Lung (tissue), 12 donors: ENCODE measurements around the gene MRC2. TPM values are rescaled to one million over a fixed set of nuclear protein-coding genes. Genes with fewer than 3 reads are reported as not detected.

ENCODE experiments used
- ATAC-seq: fragments of 200-7000 bp; cut with Tn5 transposase; one replicate; pipeline ENCODE4 v1.9.1; 2020; ENCODE audit warnings: moderate number of reproducible peaks; ENCODE audit not compliant: insufficient read depth, low FRiP score
- DNase-seq, 3 donors: peaks; one replicate each; pipeline ENCODE4 v3.0.0-alpha.2; 2013 to 2017
- H3K27ac ChIP-seq, 2 donors: one replicate each; pipeline ENCODE4 v1.5.1; 2013; ENCODE audit warnings: mild to moderate bottlenecking in 2 of 2, moderate library complexity in 2 of 2, control low read depth in 1 of 2, inconsistent platforms in 1 of 2, low read depth in 1 of 2, low read length in 1 of 2
- H3K27me3 ChIP-seq, 3 donors: one replicate each; pipeline ENCODE4 v1.5.1; 2013; ENCODE audit warnings: low read length in 2 of 3; ENCODE audit not compliant: control insufficient read depth in 3 of 3, insufficient read depth in 3 of 3
- H3K36me3 ChIP-seq, 4 donors: one replicate each; pipeline ENCODE4 v1.5.1; 2013; ENCODE audit warnings: low read length in 4 of 4, mild to moderate bottlenecking in 1 of 4, moderate library complexity in 1 of 4; ENCODE audit not compliant: control insufficient read depth in 4 of 4, insufficient read depth in 4 of 4
- H3K4me1 ChIP-seq, 5 donors: one replicate each; pipeline ENCODE4 v1.5.1; 2013; ENCODE audit warnings: low read length in 5 of 5, mild to moderate bottlenecking in 2 of 5, moderate library complexity in 1 of 5; ENCODE audit not compliant: control insufficient read depth in 5 of 5, insufficient read depth in 5 of 5
- H3K4me3 ChIP-seq: one replicate; pipeline ENCODE4 v1.5.1; 2013; ENCODE audit warnings: mild to moderate bottlenecking, control low read depth, moderate library complexity
- H3K9ac ChIP-seq, 2 donors: one replicate each; pipeline ENCODE4 v1.5.1; 2013; ENCODE audit warnings: low read length in 2 of 2, control low read depth in 1 of 2; ENCODE audit not compliant: insufficient read depth in 1 of 2
- H3K9me3 ChIP-seq, 4 donors: one replicate each; pipeline ENCODE4 v1.5.1; 2013; ENCODE audit warnings: low read length in 3 of 4, mild to moderate bottlenecking in 1 of 4, moderate library complexity in 1 of 4; ENCODE audit not compliant: control insufficient read depth in 4 of 4, insufficient read depth in 3 of 4
- WGBS, 2 donors: extraction: QIAGEN DNeasy Blood & Tissue Kit; methylation state at CpG; one replicate each; pipeline ENCODE4 v1.1.7; 2013; 5-methylcytosine and 5-hydroxymethylcytosine counted together
- polyA plus RNA-seq, 2 donors: library from polyadenylated mRNA; stranded (reverse); fragments of 200-250 nt; gene quantifications; one replicate each; pipeline ENCODE4 v1.2.1, GENCODE V29; 2013
- total RNA-seq, 2 donors: library from RNA; depleted of rRNA in 1 of 2; stranded (reverse); fragments of >200 nt in 1 of 2; gene quantifications; one replicate each; pipeline ENCODE4 v1.2.1, GENCODE V29; 2014 to 2021
- TF ChIP-seq, protein P1 (sequence below): IDR thresholded peaks from 2 replicates; pipeline ENCODE4 v1.5.1; 2012; ENCODE audit warnings: mild to moderate bottlenecking; ENCODE audit errors: control extremely low read depth, extremely low read depth
- donor health status: control.
- donor health status: control.
- donor health status: Bipolar disorder and iron deficiency.
- donor health status: healthy.
- donor health status: DM: yes; HTN: yes; CAD: no.

Gene MRC2
- total and polyA plus RNA-seq, 4 donors = 15.9 to 82.3 (median 68.5) TPM

DNA sequence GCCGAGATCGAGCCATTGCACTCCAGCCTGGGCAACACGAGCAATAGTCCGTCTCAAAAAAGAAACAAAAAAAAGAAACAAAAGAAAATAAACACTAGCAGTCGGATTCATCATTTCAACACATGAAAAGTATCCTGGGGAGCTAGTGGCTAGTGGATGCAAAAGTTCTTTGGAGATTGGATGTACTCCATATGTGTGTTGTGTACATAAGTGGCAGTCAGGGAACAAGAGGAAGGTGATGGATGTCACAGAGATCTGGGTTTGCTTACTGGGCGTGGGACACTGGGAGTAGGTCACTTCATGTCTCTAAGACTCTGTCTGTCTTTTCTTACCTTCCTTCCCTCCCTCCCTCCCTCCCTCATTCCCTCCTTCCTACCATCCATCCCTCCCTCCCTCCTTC lies 35.4 kb downstream of the MRC2 start:
- Histone ChIP-seq H3K4me3 (no peak overlapping the region), H3K9ac (no peak overlapping the region), H3K27me3 (no peaks in the 10 kb centered on the region), H3K9me3 (peaks cover 0 to 7% (median under 1%) of the 10 kb centered on the region in 4 donors), H3K36me3 (peaks cover 0 to 26% (median 7%) of the 10 kb centered on the region in 4 donors), H3K4me1 (peaks cover 0 to 8% (median 2%) of the 10 kb centered on the region in 5 donors), H3K27ac (no peak overlapping the region)
- DNase-seq = no peak
- 77 to 89% methylated on average over 6 of the region's 6 CpGs for WGBS, 2 donors
- TF ChIP-seq, protein P1, sequence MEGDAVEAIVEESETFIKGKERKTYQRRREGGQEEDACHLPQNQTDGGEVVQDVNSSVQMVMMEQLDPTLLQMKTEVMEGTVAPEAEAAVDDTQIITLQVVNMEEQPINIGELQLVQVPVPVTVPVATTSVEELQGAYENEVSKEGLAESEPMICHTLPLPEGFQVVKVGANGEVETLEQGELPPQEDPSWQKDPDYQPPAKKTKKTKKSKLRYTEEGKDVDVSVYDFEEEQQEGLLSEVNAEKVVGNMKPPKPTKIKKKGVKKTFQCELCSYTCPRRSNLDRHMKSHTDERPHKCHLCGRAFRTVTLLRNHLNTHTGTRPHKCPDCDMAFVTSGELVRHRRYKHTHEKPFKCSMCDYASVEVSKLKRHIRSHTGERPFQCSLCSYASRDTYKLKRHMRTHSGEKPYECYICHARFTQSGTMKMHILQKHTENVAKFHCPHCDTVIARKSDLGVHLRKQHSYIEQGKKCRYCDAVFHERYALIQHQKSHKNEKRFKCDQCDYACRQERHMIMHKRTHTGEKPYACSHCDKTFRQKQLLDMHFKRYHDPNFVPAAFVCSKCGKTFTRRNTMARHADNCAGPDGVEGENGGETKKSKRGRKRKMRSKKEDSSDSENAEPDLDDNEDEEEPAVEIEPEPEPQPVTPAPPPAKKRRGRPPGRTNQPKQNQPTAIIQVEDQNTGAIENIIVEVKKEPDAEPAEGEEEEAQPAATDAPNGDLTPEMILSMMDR = no peak
- ATAC-seq = no peak

DNA sequence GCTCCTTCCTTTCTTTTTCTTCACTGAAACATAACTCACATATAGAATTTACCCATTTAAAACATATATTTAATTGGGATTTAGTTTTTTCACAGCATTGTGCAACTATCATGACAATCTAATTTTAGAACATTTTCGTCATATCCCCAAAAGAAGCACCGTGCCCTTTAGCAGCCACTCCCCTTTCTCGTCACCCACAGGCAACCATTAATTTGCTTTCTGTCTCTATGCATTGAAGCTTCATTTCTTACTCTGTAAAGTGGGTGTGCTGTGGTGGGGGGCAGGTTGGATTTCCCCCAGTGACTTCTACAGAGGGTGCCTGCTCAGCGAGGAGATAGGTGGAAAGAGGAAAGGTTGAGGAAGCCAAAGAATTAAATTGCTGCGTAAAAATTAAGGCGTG lies 35.8 kb downstream of the MRC2 start:
- no peak for DNase-seq
- H3K9ac ChIP-seq = no peak overlapping the region
- peaks cover 0 to 3% (median 0%) of the 10 kb centered on the region in 5 donors for H3K4me1 ChIP-seq
- TF ChIP-seq, protein P1 = no peak
- 62 to 69% methylated on average over 6 of the region's 6 CpGs for WGBS, 2 donors
- H3K27ac ChIP-seq = no peak overlapping the region
- H3K36me3 ChIP-seq = peaks cover 0 to 23% (median 7%) of the 10 kb centered on the region in 4 donors
- H3K27me3 ChIP-seq = no peaks in the 10 kb centered on the region
- H3K9me3 ChIP-seq = peaks cover 0 to 7% (median under 1%) of the 10 kb centered on the region in 4 donors
- no peak overlapping the region for H3K4me3 ChIP-seq
- ATAC-seq = no peak

DNA sequence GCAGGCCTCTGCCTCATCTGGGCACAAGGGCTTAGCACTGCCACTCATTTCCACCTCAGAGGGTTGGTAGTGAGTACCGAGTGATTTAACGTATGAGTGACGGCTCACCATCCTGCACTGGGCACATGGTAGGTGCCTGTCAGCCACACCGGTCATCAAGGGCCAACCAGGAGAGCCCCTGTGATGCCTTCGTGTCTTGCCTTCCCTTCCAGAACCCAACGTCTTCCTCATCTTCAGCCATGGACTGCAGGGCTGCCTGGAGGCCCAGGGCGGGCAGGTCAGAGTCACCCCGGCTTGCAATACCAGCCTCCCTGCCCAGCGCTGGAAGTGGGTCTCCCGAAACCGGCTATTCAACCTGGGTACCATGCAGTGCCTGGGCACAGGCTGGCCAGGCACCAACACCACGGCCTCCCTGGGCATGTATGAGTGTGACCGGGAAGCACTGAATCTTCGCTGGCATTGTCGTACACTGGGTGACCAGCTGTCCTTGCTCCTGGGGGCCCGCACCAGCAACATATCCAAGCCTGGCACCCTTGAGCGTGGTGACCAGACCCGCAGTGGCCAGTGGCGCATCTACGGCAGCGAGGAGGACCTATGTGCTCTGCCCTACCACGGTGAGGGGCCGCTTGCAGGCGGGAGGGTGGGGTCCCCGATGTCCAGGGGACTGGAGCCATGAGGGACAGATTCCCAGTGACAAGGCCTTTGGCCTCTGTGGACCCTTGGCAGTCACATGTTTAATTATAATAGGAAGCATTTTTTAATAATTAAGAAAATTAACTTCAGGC lies 37.1 kb downstream of the MRC2 start:
- no peaks in the 10 kb centered on the region for H3K27me3 ChIP-seq
- no peak for DNase-seq
- H3K27ac ChIP-seq = no peak overlapping the region
- peaks cover 0 to 21% (median 8%) of the 10 kb centered on the region in 4 donors for H3K36me3 ChIP-seq
- TF ChIP-seq, protein P1 = no peak
- H3K9me3 ChIP-seq = peaks cover 0 to 7% (median under 1%) of the 10 kb centered on the region in 4 donors
- no peaks in the 10 kb centered on the region for H3K4me1 ChIP-seq
- ATAC-seq = no peak
- 90 to 95% methylated on average over 25 of the region's 25 CpGs for WGBS, 2 donors
- no peak overlapping the region for H3K9ac ChIP-seq
- no peak overlapping the region for H3K4me3 ChIP-seq
